A673 (cell line): Measurements from ENCODE around the gene ACSS2. TPM values are rescaled to one million over a fixed set of nuclear protein-coding genes. Genes with fewer than 3 reads are reported as not detected.

Source experiments
- BruUV-seq: library from RNA; stranded (reverse); fragments of 400-500 nt; replicated peaks from 2 replicates; lab custom pipeline; 2021; lab: Mats Ljungman, UMichigan
- CTCF ChIA-PET: fragments of 300-600 bp; sonication (Branson Sonifier 250); formaldehyde crosslinking; loops from one replicate; lab custom pipeline; 2022; ENCODE audit warnings: antibody characterized with exemption; lab: Charles Lee
- POLR2A ChIA-PET: fragments of 300-600 bp; sonication (Branson Sonifier 250); formaldehyde crosslinking; loops from one replicate; lab custom pipeline; 2022; ENCODE audit warnings: antibody characterized with exemption; ENCODE audit not compliant: low non-redundant PET; lab: Charles Lee
- DNase-seq: peaks from one replicate; pipeline ENCODE4 v3.0.0-alpha.2; 2015; ENCODE audit warnings: low spot score
- H3K27ac ChIP-seq: fragments of 200-600 bp; sonication (generic); 2 replicates; pipeline ENCODE4 v1.5.1; 2016; ENCODE audit warnings: mixed run types, low read depth, mild to moderate bottlenecking, mixed read lengths, antibody characterized with exemption, low read length; ENCODE audit not compliant: poor library complexity, severe bottlenecking
- H3K27me3 ChIP-seq: fragments of 200-600 bp; sonication (generic); replicated peaks from 2 replicates; pipeline ENCODE4 v1.6.1; 2017; ENCODE audit warnings: mixed run types, low read depth, mild to moderate bottlenecking, mixed read lengths, antibody characterized with exemption, low read length; ENCODE audit not compliant: insufficient read depth, poor library complexity
- H3K36me3 ChIP-seq: fragments of 200-600 bp; sonication (generic); 2 replicates; pipeline ENCODE4 v1.6.1; 2016; ENCODE audit warnings: mixed run types, mild to moderate bottlenecking, mixed read lengths, antibody characterized with exemption, low read length; ENCODE audit not compliant: insufficient read depth, poor library complexity, severe bottlenecking
- H3K4me1 ChIP-seq: fragments of 200-600 bp; sonication (generic); 2 replicates; pipeline ENCODE4 v1.6.1; 2017; ENCODE audit warnings: mixed run types, mild to moderate bottlenecking, mixed read lengths, antibody characterized with exemption, low read length; ENCODE audit not compliant: insufficient read depth, poor library complexity, severe bottlenecking
- H3K4me3 ChIP-seq: fragments of 200-600 bp; sonication (generic); 2 replicates; pipeline ENCODE4 v1.5.1; 2016; ENCODE audit warnings: low read depth, mixed run types, mild to moderate bottlenecking, mixed read lengths, low read length; ENCODE audit not compliant: poor library complexity, severe bottlenecking
- H3K9me3 ChIP-seq: fragments of 200-600 bp; sonication (generic); 2 replicates; pipeline ENCODE4 v1.6.1; 2016; ENCODE audit warnings: mixed run types, low read depth, mild to moderate bottlenecking, mixed read lengths, antibody characterized with exemption, low read length; ENCODE audit not compliant: poor library complexity, severe bottlenecking
- CTCF ChIP-seq: fragments of 300-800, 200-600 bp; sonication (generic); conservative IDR thresholded peaks from 2 replicates; pipeline ENCODE4 v1.5.1; 2017; ENCODE audit warnings: low read depth, mild to moderate bottlenecking, antibody characterized with exemption, low read length, moderate library complexity, mixed read lengths
- EZH2 ChIP-seq: fragments of 200-600 bp; sonication (generic); IDR thresholded peaks from 2 replicates; pipeline ENCODE4 v1.6.1; 2017; ENCODE audit warnings: borderline replicate concordance, low read depth, mild to moderate bottlenecking, mixed read lengths, antibody characterized with exemption, low read length; ENCODE audit not compliant: poor library complexity, severe bottlenecking
- intact Hi-C: fragments of 100-400 bp; cut with micrococcal nuclease; formaldehyde crosslinking; loops from one replicate; pipeline ENCODE4 v1.10.0; 2022; ENCODE audit not compliant: unreplicated experiment
- total RNA-seq: library from RNA; stranded (reverse); gene quantifications from 2 replicates; pipeline ENCODE4 v1.2.3, GENCODE V29; 2021

ACSS2 gene
- total RNA-seq, 1 experiment from 2014 or later = 28.7 TPM

GRCh38 chr20:34884260-34884659, 7.8 kb downstream of the ACSS2 start:
- Histone ChIP-seq H3K27me3 (no peaks in the 10 kb centered on the region), H3K9me3 (no peaks in the 10 kb centered on the region), H3K27ac (no peak overlapping the region), H3K36me3 (peaks cover 32% of the 10 kb centered on the region), H3K4me3 (no peak overlapping the region), H3K4me1 (no peaks in the 10 kb centered on the region)
- TF ChIP-seq CTCF = no peak
- no peak for TF ChIP-seq EZH2
- BruUV-seq = no TSS peak
- no peak for DNase-seq
- ChIA-PET CTCF (no interaction called here), POLR2A (no interaction called here)
- intact Hi-C loops = no loop called here

- ChIA-PET POLR2A (no interaction called here), CTCF (interaction anchor here (0.5 kb wide), 1 partner anchor 10 kb away, joined by 13 read pairs; the partner anchor contains the start of gene ACSS2)
- Histone ChIP-seq H3K27me3 (no peaks in the 10 kb centered on the region), H3K27ac (no peak overlapping the region), H3K4me1 (no peaks in the 10 kb centered on the region), H3K4me3 (no peak overlapping the region), H3K9me3 (no peaks in the 10 kb centered on the region), H3K36me3 (peaks cover 32% of the 10 kb centered on the region)
- intact Hi-C loops = no loop called here
- no TSS peak for BruUV-seq
- no peak for TF ChIP-seq EZH2
- TF ChIP-seq CTCF = no peak
- DNase-seq = no peak
Measured at GRCh38 chr20:34886122-34886521, 9.7 kb downstream of the ACSS2 start.

- TF ChIP-seq CTCF (no peak), EZH2 (no peak)
- POLR2A ChIA-PET = no interaction called here
- no TSS peak for BruUV-seq
- Histone ChIP-seq H3K27ac (no peak overlapping the region), H3K27me3 (no peaks in the 10 kb centered on the region), H3K4me1 (no peaks in the 10 kb centered on the region), H3K4me3 (no peak overlapping the region), H3K36me3 (peaks cover 32% of the 10 kb centered on the region), H3K9me3 (no peaks in the 10 kb centered on the region)
- no peak for DNase-seq
- intact Hi-C loops = no loop called here
- CTCF ChIA-PET = no interaction called here
Measured at GRCh38 chr20:34887023-34887422, 10.6 kb downstream of the ACSS2 start.
